SK-N-MC (cell line): Measurements from ENCODE around the gene ZNF555.

Experiments
- EZH2 ChIP-seq: fragments of 200-600 bp; sonication (generic); IDR thresholded peaks from one replicate; pipeline ENCODE4 v1.6.1; 2017; ENCODE audit warnings: antibody characterized with exemption
- FOXP2 ChIP-seq: optimal IDR thresholded peaks from 2 replicates; pipeline ENCODE3; 2011; ENCODE audit warnings: mild to moderate bottlenecking, moderate library complexity; ENCODE audit not compliant: insufficient read depth; ENCODE audit errors: extremely low read length, control extremely low read depth
- POLR2AphosphoS5 ChIP-seq: IDR thresholded peaks from 2 replicates; pipeline ENCODE4 v1.6.1; 2012; ENCODE audit warnings: mild to moderate bottlenecking, low read depth, low read length, borderline replicate concordance

DNA sequence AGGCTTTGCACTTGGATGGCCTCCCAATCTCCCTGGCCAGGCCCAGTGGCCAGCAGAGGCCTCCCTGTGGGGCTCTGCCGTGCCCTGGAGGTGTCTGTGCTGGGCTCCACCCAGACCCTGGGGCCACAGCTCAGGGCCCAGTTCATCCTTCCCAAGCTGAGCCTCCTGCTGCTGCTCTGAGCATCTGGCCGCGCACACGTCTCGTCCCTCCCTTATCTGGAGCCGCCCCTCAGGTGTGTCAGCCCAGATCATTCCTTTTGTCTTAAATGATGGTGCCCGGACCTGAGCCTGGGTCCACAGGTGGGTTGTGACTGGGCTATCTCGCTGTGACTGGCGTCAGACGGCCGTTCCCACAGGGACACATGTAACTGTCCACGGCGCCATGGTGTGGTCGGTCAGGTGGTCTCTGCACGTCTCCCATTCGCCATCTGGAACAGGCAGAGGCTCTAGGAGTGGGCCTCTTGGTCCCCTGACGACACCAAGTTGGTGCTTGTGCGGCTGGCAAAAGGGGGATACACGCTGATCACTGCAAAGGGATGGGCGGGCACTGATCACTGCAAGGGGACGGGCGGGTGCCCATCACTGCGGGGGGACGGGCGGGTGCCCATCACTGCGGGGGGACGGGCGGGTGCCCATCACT, 35.9 kb upstream of the ZNF555 start:
- TF ChIP-seq EZH2 (no peak), FOXP2 (no peak), POLR2AphosphoS5 (no peak)
